CD8-positive, alpha-beta memory T cell (primary cell): ENCODE data around the gene HELZ. TPM values are rescaled to one million over a fixed set of nuclear protein-coding genes. Genes with fewer than 3 reads are reported as not detected.
A peak's percentile ranks its signal among the peaks of the same experiment; 100 is the strongest.

Experiments
- CTCF ChIA-PET: fragments of 350-600 bp; sonication (Branson Sonifier 250); formaldehyde crosslinking; loops from one replicate; lab custom pipeline; 2021; ENCODE audit warnings: antibody characterized with exemption; lab: Charles Lee
- POLR2A ChIA-PET: fragments of 350-600 bp; sonication (Branson Sonifier 250); formaldehyde crosslinking; loops from one replicate; lab custom pipeline; 2021; ENCODE audit warnings: antibody characterized with exemption; lab: Charles Lee
- DNase-seq, 5 donors: peaks; one replicate each; pipeline versions ENCODE4 v3.0.0 to v3.0.0-alpha.2; 2020 to 2022; ENCODE audit warnings: mixed read lengths in 1 of 5
- H3K27ac ChIP-seq: one replicate; pipeline ENCODE4 v1.7.0; 2013; ENCODE audit warnings: low read depth, mild to moderate bottlenecking, low read length, moderate library complexity
- H3K27me3 ChIP-seq: 2 replicates; pipeline ENCODE4 v1.7.0; 2013; ENCODE audit warnings: low read length, mild to moderate bottlenecking; ENCODE audit not compliant: insufficient read depth, poor library complexity, severe bottlenecking
- H3K36me3 ChIP-seq: 2 replicates; pipeline ENCODE4 v1.7.0; 2013; ENCODE audit warnings: mild to moderate bottlenecking, low read length, moderate library complexity; ENCODE audit not compliant: insufficient read depth
- H3K4me1 ChIP-seq: 2 replicates; pipeline ENCODE4 v1.7.0; 2013; ENCODE audit warnings: mild to moderate bottlenecking, low read length, moderate library complexity; ENCODE audit not compliant: insufficient read depth
- H3K4me3 ChIP-seq: 2 replicates; pipeline ENCODE4 v1.7.0; 2013; ENCODE audit warnings: mild to moderate bottlenecking, low read length
- H3K9me3 ChIP-seq: 2 replicates; pipeline ENCODE4 v1.7.0; 2013; ENCODE audit warnings: mild to moderate bottlenecking, low read length
- H3K27ac Mint-ChIP-seq, 8 donors: one replicate each; pipeline ENCODE4 v1.8.0; 2020 to 2021; ENCODE audit warnings: mixed read lengths in 8 of 8, mild to moderate bottlenecking in 6 of 8, inconsistent platforms in 3 of 8, moderate library complexity in 3 of 8
- H3K27me3 Mint-ChIP-seq, 2 donors: one replicate each; pipeline ENCODE4 v1.8.0; 2020 to 2021; ENCODE audit warnings: mixed read lengths in 2 of 2, mild to moderate bottlenecking in 1 of 2, moderate library complexity in 1 of 2
- H3K36me3 Mint-ChIP-seq, 3 donors: one replicate each; pipeline ENCODE4 v1.8.0; 2020 to 2021; ENCODE audit warnings: mixed read lengths in 3 of 3, inconsistent platforms in 1 of 3, mild to moderate bottlenecking in 1 of 3
- H3K4me1 Mint-ChIP-seq, 3 donors: one replicate each; pipeline ENCODE4 v1.8.0; 2020 to 2021; ENCODE audit warnings: mixed read lengths in 3 of 3, inconsistent platforms in 1 of 3, mild to moderate bottlenecking in 1 of 3
- H3K4me3 Mint-ChIP-seq, 7 donors: one replicate each; pipeline ENCODE4 v1.8.0; 2020 to 2021; ENCODE audit warnings: mixed read lengths in 7 of 7, mild to moderate bottlenecking in 6 of 7, moderate library complexity in 4 of 7, inconsistent platforms in 2 of 7
- H3K9me3 Mint-ChIP-seq, 5 donors: one replicate each; pipeline ENCODE4 v1.8.0; 2020 to 2022; ENCODE audit warnings: mixed read lengths in 5 of 5, mild to moderate bottlenecking in 3 of 5, moderate library complexity in 2 of 5, inconsistent platforms in 1 of 5
- polyA plus RNA-seq: library from polyadenylated mRNA; unstranded; fragments of 300-500 nt; fragmentation: Illumina TruSeq; gene quantifications from one replicate; pipeline ENCODE4 v1.2.3, GENCODE V29; 2021
- total RNA-seq, 2 experiments: library from RNA; stranded (reverse); gene quantifications; one replicate each; pipeline ENCODE4 v1.2.3, GENCODE V29; 2021

HELZ gene
- total and polyA plus RNA-seq, 3 experiments from 2014 or later: 56.4 to 85.0 (median 62.5) TPM

- Histone ChIP-seq H3K27ac (no peak overlapping the region), H3K4me3 (no peak overlapping the region), H3K9me3 (no peaks in the 10 kb centered on the region), H3K36me3 (peaks cover 34% of the 10 kb centered on the region), H3K27me3 (no peaks in the 10 kb centered on the region), H3K4me1 (no peaks in the 10 kb centered on the region)
- H3K27me3 Mint-ChIP-seq: no peaks in the 10 kb centered on the region
- peaks cover 60 to 91% (median 69%) of the 10 kb centered on the region in 3 donors for H3K36me3 Mint-ChIP-seq
- peaks cover 20 to 34% (median 23%) of the 10 kb centered on the region in 3 donors for H3K4me1 Mint-ChIP-seq
- H3K27ac Mint-ChIP-seq: peak overlapping the region in 3 of 8 donors; percentile 3 to 86 (median 81)
- ChIA-PET POLR2A (no interaction called here), CTCF (no interaction called here)
- peaks cover 8 to 19% (median 16%) of the 10 kb centered on the region in 5 donors for H3K9me3 Mint-ChIP-seq
- H3K4me3 Mint-ChIP-seq: peak overlapping the region in 1 of 7 donors; percentile 23
- DNase-seq: no peak
Observed at GRCh38 chr17:67116045-67116575, 128.9 kb downstream of the HELZ start.

- Mint-ChIP-seq H3K9me3 (peaks cover 8 to 19% (median 16%) of the 10 kb centered on the region in 5 donors), H3K4me3 (no peak overlapping the region), H3K27ac (peak overlapping the region in 3 of 8 donors; percentile 27 to 86 (median 78)), H3K36me3 (peaks cover 61 to 91% (median 64%) of the 10 kb centered on the region in 3 donors), H3K27me3 (no peaks in the 10 kb centered on the region), H3K4me1 (peaks cover 20 to 38% (median 23%) of the 10 kb centered on the region in 3 donors)
- DNase-seq: no peak
- CTCF ChIA-PET: no interaction called here
- Histone ChIP-seq H3K27me3 (no peaks in the 10 kb centered on the region), H3K27ac (no peak overlapping the region), H3K9me3 (no peaks in the 10 kb centered on the region), H3K4me1 (no peaks in the 10 kb centered on the region), H3K36me3 (peaks cover 32% of the 10 kb centered on the region), H3K4me3 (no peak overlapping the region)
- POLR2A ChIA-PET: no interaction called here
Observed at GRCh38 chr17:67115401-67115800, 129.6 kb downstream of the HELZ start.

GRCh38 chr17:67113486-67113885, 131.5 kb downstream of the HELZ start:
- peaks cover 50 to 90% (median 53%) of the 10 kb centered on the region in 3 donors for H3K36me3 Mint-ChIP-seq
- peaks cover 8 to 19% (median 16%) of the 10 kb centered on the region in 5 donors for H3K9me3 Mint-ChIP-seq

GRCh38 chr17:67111808-67112207, 133.2 kb downstream of the HELZ start:
- peaks cover 47% of the 10 kb centered on the region for H3K36me3 ChIP-seq
- peaks cover 5 to 15% (median 12%) of the 10 kb centered on the region in 5 donors for H3K9me3 Mint-ChIP-seq
- H3K9me3 ChIP-seq: no peaks in the 10 kb centered on the region
- peaks cover 21 to 35% (median 26%) of the 10 kb centered on the region in 3 donors for H3K4me1 Mint-ChIP-seq
- H3K27ac ChIP-seq: no peak overlapping the region
- H3K4me3 ChIP-seq: no peak overlapping the region
- peaks cover 50 to 92% (median 55%) of the 10 kb centered on the region in 3 donors for H3K36me3 Mint-ChIP-seq
- no peaks in the 10 kb centered on the region for H3K27me3 Mint-ChIP-seq
- no peak for DNase-seq
- no peak overlapping the region for H3K4me3 Mint-ChIP-seq
- ChIA-PET POLR2A (no interaction called here), CTCF (no interaction called here)
- H3K27me3 ChIP-seq: no peaks in the 10 kb centered on the region
- H3K27ac Mint-ChIP-seq: peak overlapping the region in 3 of 8 donors; percentile 46 to 61 (median 47)
- H3K4me1 ChIP-seq: no peaks in the 10 kb centered on the region

More at GRCh38 chr17:67113486-67113885, 131.5 kb downstream of the HELZ start:
- DNase-seq: no peak
- Mint-ChIP-seq H3K27me3 (no peaks in the 10 kb centered on the region), H3K4me1 (peaks cover 21 to 34% (median 23%) of the 10 kb centered on the region in 3 donors), H3K4me3 (no peak overlapping the region), H3K27ac (peak overlapping the region in 4 of 8 donors; percentile 15 to 57 (median 39))
- Histone ChIP-seq H3K9me3 (no peaks in the 10 kb centered on the region), H3K4me3 (no peak overlapping the region), H3K27ac (no peak overlapping the region), H3K27me3 (no peaks in the 10 kb centered on the region), H3K36me3 (peaks cover 37% of the 10 kb centered on the region), H3K4me1 (no peaks in the 10 kb centered on the region)
- ChIA-PET POLR2A (no interaction called here), CTCF (no interaction called here)

- H3K36me3 ChIP-seq: peaks cover 48% of the 10 kb centered on the region
- H3K36me3 Mint-ChIP-seq: peaks cover 45 to 90% (median 53%) of the 10 kb centered on the region in 3 donors
- no peaks in the 10 kb centered on the region for H3K27me3 ChIP-seq
- no peaks in the 10 kb centered on the region for H3K27me3 Mint-ChIP-seq
- ChIA-PET CTCF (no interaction called here), POLR2A (no interaction called here)
- no peak overlapping the region for H3K27ac ChIP-seq
- peaks cover 21 to 32% (median 24%) of the 10 kb centered on the region in 3 donors for H3K4me1 Mint-ChIP-seq
- no peaks in the 10 kb centered on the region for H3K4me1 ChIP-seq
- H3K9me3 Mint-ChIP-seq: peaks cover 5 to 12% (median 8%) of the 10 kb centered on the region in 5 donors
- no peaks in the 10 kb centered on the region for H3K9me3 ChIP-seq
- no peak for DNase-seq
- no peak overlapping the region for H3K4me3 ChIP-seq
- no peak overlapping the region for H3K4me3 Mint-ChIP-seq
- peak overlapping the region in 1 of 8 donors; percentile 46 for H3K27ac Mint-ChIP-seq
Observed at GRCh38 chr17:67111327-67111726, 133.7 kb downstream of the HELZ start.

GRCh38 chr17:67110619-67111018, 134.4 kb downstream of the HELZ start:
- POLR2A ChIA-PET: no interaction called here
- Mint-ChIP-seq H3K4me1 (peaks cover 19 to 29% (median 22%) of the 10 kb centered on the region in 3 donors), H3K27me3 (no peaks in the 10 kb centered on the region), H3K9me3 (peaks cover 1 to 5% (median 2%) of the 10 kb centered on the region in 5 donors), H3K4me3 (no peak overlapping the region), H3K27ac (peak overlapping the region in 2 of 8 donors; percentile 3 to 67), H3K36me3 (peaks cover 38 to 87% (median 48%) of the 10 kb centered on the region in 3 donors)
- Histone ChIP-seq H3K4me1 (no peaks in the 10 kb centered on the region), H3K9me3 (no peaks in the 10 kb centered on the region), H3K27ac (no peak overlapping the region), H3K36me3 (peaks cover 48% of the 10 kb centered on the region), H3K4me3 (no peak overlapping the region), H3K27me3 (no peaks in the 10 kb centered on the region)
- CTCF ChIA-PET: no interaction called here
- no peak for DNase-seq

GRCh38 chr17:67109111-67109510, 135.9 kb downstream of the HELZ start:
- no peaks in the 10 kb centered on the region for H3K27me3 Mint-ChIP-seq
- no peaks in the 10 kb centered on the region for H3K4me1 ChIP-seq
- ChIA-PET CTCF (no interaction called here), POLR2A (no interaction called here)
- H3K4me3 ChIP-seq: no peak overlapping the region
- no peaks in the 10 kb centered on the region for H3K27me3 ChIP-seq
- no peak for DNase-seq
- peaks cover 28 to 87% (median 47%) of the 10 kb centered on the region in 3 donors for H3K36me3 Mint-ChIP-seq
- peaks cover 23 to 33% (median 27%) of the 10 kb centered on the region in 3 donors for H3K4me1 Mint-ChIP-seq
- H3K27ac Mint-ChIP-seq: peak overlapping the region in 3 of 8 donors; percentile 4 to 88 (median 87)
- no peaks in the 10 kb centered on the region for H3K9me3 ChIP-seq
- peak overlapping the region in 1 of 7 donors; percentile 46 for H3K4me3 Mint-ChIP-seq
- H3K9me3 Mint-ChIP-seq: no peaks in the 10 kb centered on the region
- H3K36me3 ChIP-seq: peaks cover 42% of the 10 kb centered on the region
- H3K27ac ChIP-seq: no peak overlapping the region
